Ishikawa (cell line): Measurements from ENCODE around the gene DNAL4.

Experiments used
- CEBPB ChIP-seq: IDR thresholded peaks from 2 replicates; pipeline ENCODE4 v1.6.1; 2012
- CREB1 ChIP-seq: IDR thresholded peaks from 2 replicates; pipeline ENCODE4 v1.6.1; 2012; ENCODE audit warnings: low read depth
- EGR1 ChIP-seq: IDR thresholded peaks from 2 replicates; pipeline ENCODE4 v1.6.1; 2012
- EP300 ChIP-seq: IDR thresholded peaks from 2 replicates; pipeline ENCODE4 v1.6.1; 2012; ENCODE audit warnings: borderline replicate concordance
- FOXM1 ChIP-seq: IDR thresholded peaks from 2 replicates; pipeline ENCODE4 v1.6.1; 2012; ENCODE audit warnings: low read depth, borderline replicate concordance
- NFIC ChIP-seq: IDR thresholded peaks from 2 replicates; pipeline ENCODE4 v1.6.1; 2012
- RAD21 ChIP-seq: IDR thresholded peaks from 2 replicates; pipeline ENCODE4 v1.6.1; 2012; ENCODE audit warnings: low read depth
- REST ChIP-seq: IDR thresholded peaks from 2 replicates; pipeline ENCODE4 v1.6.1; 2012; ENCODE audit warnings: low read depth, mild to moderate bottlenecking
- TAF1 ChIP-seq: IDR thresholded peaks from 2 replicates; pipeline ENCODE4 v1.6.1; 2012; ENCODE audit warnings: low read depth, mild to moderate bottlenecking
- TCF12 ChIP-seq: IDR thresholded peaks from 2 replicates; pipeline ENCODE4 v1.6.1; 2012; ENCODE audit warnings: low read depth
- TEAD4 ChIP-seq: IDR thresholded peaks from 2 replicates; pipeline ENCODE4 v1.6.1; 2012
- USF1 ChIP-seq: IDR thresholded peaks from 2 replicates; pipeline ENCODE4 v1.6.1; 2012
- YY1 ChIP-seq: IDR thresholded peaks from 2 replicates; pipeline ENCODE4 v1.6.1; 2012; ENCODE audit warnings: low read depth
- ZBTB7A ChIP-seq: IDR thresholded peaks from 2 replicates; pipeline ENCODE4 v1.6.1; 2012; ENCODE audit warnings: low read depth
- TF ChIP-seq, protein P1 (sequence below): IDR thresholded peaks from 2 replicates; pipeline ENCODE4 v1.6.1; 2012

Gene DNAL4

GRCh38 chr22:38728871-38729796 lies 64.8 kb downstream of the DNAL4 start:
- TF ChIP-seq FOXM1: no peak
- no peak for TF ChIP-seq REST
- TF ChIP-seq CREB1: no peak
- TF ChIP-seq ZBTB7A: no peak
- TF ChIP-seq TCF12: no peak
- no peak for TF ChIP-seq CEBPB
- TF ChIP-seq, protein P1, sequence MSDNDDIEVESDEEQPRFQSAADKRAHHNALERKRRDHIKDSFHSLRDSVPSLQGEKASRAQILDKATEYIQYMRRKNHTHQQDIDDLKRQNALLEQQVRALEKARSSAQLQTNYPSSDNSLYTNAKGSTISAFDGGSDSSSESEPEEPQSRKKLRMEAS: no peak
- no peak for TF ChIP-seq EP300
- no peak for TF ChIP-seq EGR1
- TF ChIP-seq NFIC: no peak
- TF ChIP-seq USF1: no peak
- no peak for TF ChIP-seq TAF1
- TF ChIP-seq RAD21: no peak
- TF ChIP-seq YY1: no peak
- TF ChIP-seq TEAD4: no peak
